Activated CD8-positive, alpha-beta memory T cell treated with anti-CD3 and anti-CD28 coated beads for 36 hours (primary cell): ENCODE measurements around the gene GMPR2. TPM values are rescaled to one million over a fixed set of nuclear protein-coding genes. Genes with fewer than 3 reads are reported as not detected.

Experiments
- CTCF ChIA-PET: fragments of 350-600 bp; sonication (Branson Sonifier 250); formaldehyde crosslinking; loops from one replicate; lab custom pipeline; 2021; ENCODE audit warnings: antibody characterized with exemption; lab: Charles Lee
- POLR2A ChIA-PET: fragments of 350-600 bp; sonication (Branson Sonifier 250); formaldehyde crosslinking; loops from one replicate; lab custom pipeline; 2021; ENCODE audit warnings: antibody characterized with exemption; lab: Charles Lee
- total RNA-seq, 2 experiments: library from RNA; stranded (reverse); gene quantifications; one replicate each; pipeline ENCODE4 v1.2.3, GENCODE V29; 2021

The GMPR2 gene
- total RNA-seq, 2 experiments from 2014 or later = 39.9 to 45.7 TPM

GRCh38 chr14:24195186-24196070, 37.3 kb upstream of the GMPR2 start, which contains the start of gene TM9SF1:
TSS of gene TM9SF1 (minus strand) at chr14:24195441. CDS start at chr14:24195019, 422 bp downstream.
- ChIA-PET POLR2A (interaction anchor here (0.7 to 2.7 kb wide), 11 partner anchors 9 to 116 kb away, joined by 3 to 24 read pairs (median 8); partner anchors contain the start of genes CHMP4A, DCAF11, IRF9 and LTB4R), CTCF (interaction anchor here (0.6 to 2.3 kb wide), 13 partner anchors 11 to 138 kb away, joined by 3 to 15 read pairs (median 3); partner anchors contain the start of genes CHMP4A, CIDEB, IRF9 and LTB4R2)

- POLR2A ChIA-PET = interaction anchor here (1.2 to 2.7 kb wide), 9 partner anchors 9 to 82 kb away, joined by 3 to 24 read pairs (median 10); partner anchors contain the start of genes CHMP4A, DCAF11, IRF9 and MDP1
- CTCF ChIA-PET = interaction anchor here (0.9 to 2.3 kb wide), 11 partner anchors 11 to 137 kb away, joined by 3 to 15 read pairs (median 4); partner anchors contain the start of genes CHMP4A, CIDEB, IRF9 and LTB4R2
Measured at GRCh38 chr14:24196071-24197055, 36.4 kb upstream of the GMPR2 start.

GRCh38 chr14:24197056-24197450, 35.7 kb upstream of the GMPR2 start:
- POLR2A ChIA-PET = interaction anchor here (2.0 to 2.7 kb wide), 2 partner anchors 16 to 18 kb away, joined by 18 to 24 read pairs; partner anchors contain the start of genes CHMP4A and MDP1

GRCh38 chr14:24198814-24199524, 33.8 kb upstream of the GMPR2 start:
- ChIA-PET CTCF (interaction anchor here (0.5 to 1.4 kb wide), 3 partner anchors 11 to 44 kb away, joined by 3 to 5 read pairs (median 3); partner anchors contain the start of gene IPO4), POLR2A (interaction anchor here (0.6 to 0.7 kb wide), 4 partner anchors 8 to 47 kb away, joined by 3 to 8 read pairs (median 6); no protein-coding TSS in a partner anchor)

More at GRCh38 chr14:24197056-24197450, 35.7 kb upstream of the GMPR2 start:
- CTCF ChIA-PET = interaction anchor here (1.8 kb wide), 1 partner anchor 111 kb away, joined by 6 read pairs; the partner anchor contains the start of gene CIDEB

GRCh38 chr14:24202538-24202937, 30.2 kb upstream of the GMPR2 start:
- CTCF ChIA-PET = interaction anchor here (0.6 to 0.9 kb wide), 2 partner anchors 28 to 69 kb away, joined by 3 read pairs; partner anchors contain the start of gene RABGGTA

GRCh38 chr14:24203249-24203886, 29.4 kb upstream of the GMPR2 start:
- CTCF ChIA-PET = interaction anchor here (0.9 kb wide), 1 partner anchor 68 kb away, joined by 3 read pairs; the partner anchor contains the start of gene RABGGTA
- POLR2A ChIA-PET = interaction anchor here (1.3 kb wide), 2 partner anchors 9 to 10 kb away, joined by 3 read pairs; partner anchors contain the start of gene CHMP4A

More at GRCh38 chr14:24202538-24202937, 30.2 kb upstream of the GMPR2 start:
- POLR2A ChIA-PET = interaction anchor here (0.7 to 1.3 kb wide), 3 partner anchors 9 to 42 kb away, joined by 3 to 5 read pairs (median 3); partner anchors contain the start of gene CHMP4A

GRCh38 chr14:24204163-24205146, 28.3 kb upstream of the GMPR2 start:
- POLR2A ChIA-PET = interaction anchor here (2.1 kb wide), 1 partner anchor 9 kb away, joined by 8 read pairs; the partner anchor contains the start of gene TM9SF1
- CTCF ChIA-PET = no interaction called here

- ChIA-PET CTCF (interaction anchor here (0.5 to 1.7 kb wide), 4 partner anchors 9 to 101 kb away, joined by 3 to 5 read pairs (median 4); partner anchors contain the start of genes CIDEB and MDP1), POLR2A (interaction anchor here (0.5 to 2.1 kb wide), 4 partner anchors 8 to 24 kb away, joined by 3 to 8 read pairs (median 6); partner anchors contain the start of gene TM9SF1)
Measured at GRCh38 chr14:24206260-24207103, 26.2 kb upstream of the GMPR2 start.

GRCh38 chr14:24207104-24207551, 25.6 kb upstream of the GMPR2 start:
- CTCF ChIA-PET = interaction anchor here (0.5 to 1.6 kb wide), 3 partner anchors 9 to 55 kb away, joined by 3 to 4 read pairs (median 3); partner anchors contain the start of gene MDP1
- POLR2A ChIA-PET = interaction anchor here (0.9 to 1.0 kb wide), 2 partner anchors 12 to 25 kb away, joined by 3 read pairs; partner anchors contain the start of gene TM9SF1

- ChIA-PET POLR2A (interaction anchor here (0.5 to 1.0 kb wide), 3 partner anchors 12 to 25 kb away, joined by 3 to 5 read pairs (median 3); partner anchors contain the start of gene TM9SF1), CTCF (interaction anchor here (1.0 to 1.6 kb wide), 2 partner anchors 55 to 99 kb away, joined by 3 read pairs; no protein-coding TSS in a partner anchor)
Measured at GRCh38 chr14:24207625-24208024, 25.1 kb upstream of the GMPR2 start.

- CTCF ChIA-PET = interaction anchor here (1.2 to 2.3 kb wide), 4 partner anchors 11 to 97 kb away, joined by 3 to 9 read pairs (median 4); partner anchors contain the start of genes CIDEB, IRF9 and TM9SF1
- POLR2A ChIA-PET = interaction anchor here (0.6 to 1.2 kb wide), 2 partner anchors 8 to 49 kb away, joined by 3 read pairs; no protein-coding TSS in a partner anchor
Measured at GRCh38 chr14:24211311-24211710, 21.4 kb upstream of the GMPR2 start.

GRCh38 chr14:24212924-24213865, 19.5 kb upstream of the GMPR2 start, which contains the start of gene CHMP4A:
TSS of gene CHMP4A (minus strand) at chr14:24213488. CDS start at chr14:24213439, 49 bp downstream.
- CTCF ChIA-PET = interaction anchor here (0.6 to 3.1 kb wide), 13 partner anchors 10 to 995 kb away, joined by 3 to 15 read pairs (median 4); partner anchors contain the start of genes CBLN3, CIDEB, IRF9 and KHNYN
- POLR2A ChIA-PET = interaction anchor here (0.7 to 2.3 kb wide), 12 partner anchors 10 to 119 kb away, joined by 3 to 24 read pairs (median 4); partner anchors contain the start of genes DHRS1, IRF9, NOP9 and NRL
